Stimulated activated CD4-positive, alpha-beta T cell treated with anti-CD3 and anti-CD28 coated beads, Interleukin-4, amount 100 ng/mL, for 48 hours (primary cell): Measurements from ENCODE around the gene NT5E.
"Not testable (repeated sequence)": the region's sequence is repeated elsewhere in the genome, so short reads cannot be mapped to it uniquely, and the experiment has no call there.

Source experiments
- DNase-seq, 2 donors: peaks; one replicate each; pipeline ENCODE4 v3.0.0-alpha.2; 2020; ENCODE audit warnings: low read depth in 2 of 2

The NT5E gene

DNA sequence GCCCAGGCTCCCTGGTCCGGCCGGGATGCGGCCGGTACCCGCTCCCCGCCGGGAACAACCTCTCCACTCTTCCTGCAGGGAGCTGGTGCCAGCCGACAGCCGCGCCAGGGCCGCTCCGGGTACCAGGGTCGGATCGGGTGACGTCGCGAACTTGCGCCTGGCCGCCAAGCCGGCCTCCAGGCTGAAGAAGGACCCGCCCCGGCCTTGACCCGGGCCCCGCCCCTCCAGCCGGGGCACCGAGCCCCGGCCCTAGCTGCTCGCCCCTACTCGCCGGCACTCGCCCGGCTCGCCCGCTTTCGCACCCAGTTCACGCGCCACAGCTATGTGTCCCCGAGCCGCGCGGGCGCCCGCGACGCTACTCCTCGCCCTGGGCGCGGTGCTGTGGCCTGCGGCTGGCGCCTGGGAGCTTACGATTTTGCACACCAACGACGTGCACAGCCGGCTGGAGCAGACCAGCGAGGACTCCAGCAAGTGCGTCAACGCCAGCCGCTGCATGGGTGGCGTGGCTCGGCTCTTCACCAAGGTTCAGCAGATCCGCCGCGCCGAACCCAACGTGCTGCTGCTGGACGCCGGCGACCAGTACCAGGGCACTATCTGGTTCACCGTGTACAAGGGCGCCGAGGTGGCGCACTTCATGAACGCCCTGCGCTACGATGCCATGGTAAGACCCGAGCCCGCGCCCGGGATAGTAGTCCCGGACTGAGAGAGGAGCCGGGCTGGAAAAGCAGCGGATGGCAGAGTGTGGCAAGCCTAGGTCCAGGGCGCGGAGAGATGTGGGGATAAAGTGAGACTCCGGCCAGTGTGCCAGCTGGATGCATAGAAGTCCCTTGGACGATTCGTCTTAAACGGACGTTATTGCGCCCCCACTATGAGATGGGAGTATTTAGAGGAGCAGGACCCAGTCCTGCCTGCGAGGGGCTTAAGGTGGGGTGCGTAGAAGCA is at the start of gene NT5E:
Gene NT5E (plus strand): TSS at position 266 of the 942 bp plus-strand sequence. CDS start 57 bp downstream, at position 323.
- peak; percentile 27 to 28 for DNase-seq

DNA sequence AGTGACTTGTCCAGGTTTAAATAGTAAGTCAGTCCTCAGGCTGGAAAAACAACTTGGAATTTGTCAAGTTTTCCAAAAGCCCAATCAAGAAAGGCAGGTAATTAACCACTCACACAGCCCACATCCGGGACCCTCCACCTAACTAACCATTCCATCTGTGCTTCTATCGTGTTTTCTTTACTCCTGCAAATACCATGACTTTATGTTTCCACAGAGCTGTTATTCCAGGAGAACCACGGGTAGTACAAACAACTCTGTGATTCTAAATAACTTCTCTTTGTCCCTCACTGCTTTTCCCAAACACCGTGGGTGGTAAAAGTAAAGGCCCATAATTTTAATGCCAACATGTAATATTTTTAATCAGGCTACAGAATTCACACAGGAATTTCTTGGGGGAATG is 49.6 kb upstream of the NT5E start:
- DNase-seq, result no peak

DNA sequence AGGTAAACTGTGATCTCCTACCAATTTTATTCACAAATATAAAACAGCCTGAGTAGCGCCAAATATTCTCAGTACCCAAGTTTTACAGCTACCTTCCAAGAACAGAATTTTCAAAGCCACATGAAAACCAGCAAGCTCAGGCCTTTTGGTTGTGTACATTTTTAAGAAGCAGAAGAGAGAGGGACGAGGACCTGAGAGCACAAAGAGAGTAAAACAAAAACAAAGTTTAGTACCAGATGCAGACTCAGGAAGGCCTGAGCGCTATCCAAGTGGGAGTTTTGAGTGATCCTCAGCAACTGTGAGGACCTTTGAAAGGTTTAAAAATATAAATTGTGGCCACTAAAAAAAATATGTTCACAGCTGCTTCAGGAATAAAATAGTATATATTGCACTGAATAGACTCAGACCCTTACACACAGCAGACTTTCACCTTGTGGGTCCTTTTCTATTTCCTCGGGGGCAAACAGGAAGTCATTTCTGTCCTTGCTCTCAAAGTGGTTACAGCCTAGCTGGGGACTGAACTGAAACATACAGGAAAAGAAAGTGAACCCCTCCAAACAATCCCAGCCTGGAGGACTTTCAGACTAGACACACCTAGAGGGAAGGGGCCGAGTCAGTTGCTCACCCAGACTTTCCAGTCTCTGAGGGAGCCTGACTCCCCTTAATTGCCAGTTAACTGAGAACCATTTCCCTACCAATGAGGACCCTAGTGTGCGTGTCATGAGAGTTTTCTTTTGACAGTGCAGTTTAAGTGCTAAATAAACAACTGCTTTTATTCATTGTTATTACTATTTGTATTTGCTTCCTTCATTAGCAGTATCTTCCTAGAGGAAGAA is 48.5 kb upstream of the NT5E start:
- DNase-seq, result no peak

DNA sequence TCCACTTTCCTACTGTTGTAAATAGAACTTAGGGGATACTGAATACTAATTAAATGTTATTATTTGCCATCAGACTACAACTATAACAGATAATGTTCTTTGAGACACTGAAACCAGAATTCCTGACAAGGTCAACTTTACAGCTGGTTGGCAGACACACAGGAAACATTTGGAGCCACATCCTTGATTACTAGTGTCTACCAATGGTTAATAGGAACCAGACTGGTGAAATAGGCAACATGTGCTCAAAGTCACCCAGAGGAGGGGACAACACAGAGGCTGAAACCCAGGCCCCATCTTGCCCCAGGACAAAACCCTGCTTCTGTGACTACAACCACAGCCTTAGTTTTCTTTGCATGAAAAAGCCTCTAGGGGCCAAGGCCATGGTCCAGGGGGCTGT is 47.8 kb upstream of the NT5E start:
- DNase-seq, result no peak

DNA sequence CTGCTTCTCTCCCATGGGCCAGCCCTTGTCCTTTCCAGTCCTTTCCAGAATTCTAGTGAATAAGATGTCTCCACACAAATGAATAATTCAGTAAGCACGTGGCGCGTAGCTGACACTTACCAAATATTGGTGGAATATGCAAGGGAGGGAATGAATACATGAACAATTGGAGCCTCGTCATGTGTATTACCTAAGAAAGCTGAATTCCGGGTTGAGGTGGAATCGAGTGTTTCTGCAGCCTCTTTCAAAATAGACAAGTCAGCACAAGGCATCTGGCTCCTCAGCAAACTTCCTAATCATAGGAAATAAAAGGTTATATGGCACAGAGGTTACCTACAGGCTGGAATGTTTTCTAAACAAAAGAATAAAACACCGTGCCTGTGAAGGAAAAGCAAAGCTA is 47.0 kb upstream of the NT5E start:
- DNase-seq, result no peak

DNA sequence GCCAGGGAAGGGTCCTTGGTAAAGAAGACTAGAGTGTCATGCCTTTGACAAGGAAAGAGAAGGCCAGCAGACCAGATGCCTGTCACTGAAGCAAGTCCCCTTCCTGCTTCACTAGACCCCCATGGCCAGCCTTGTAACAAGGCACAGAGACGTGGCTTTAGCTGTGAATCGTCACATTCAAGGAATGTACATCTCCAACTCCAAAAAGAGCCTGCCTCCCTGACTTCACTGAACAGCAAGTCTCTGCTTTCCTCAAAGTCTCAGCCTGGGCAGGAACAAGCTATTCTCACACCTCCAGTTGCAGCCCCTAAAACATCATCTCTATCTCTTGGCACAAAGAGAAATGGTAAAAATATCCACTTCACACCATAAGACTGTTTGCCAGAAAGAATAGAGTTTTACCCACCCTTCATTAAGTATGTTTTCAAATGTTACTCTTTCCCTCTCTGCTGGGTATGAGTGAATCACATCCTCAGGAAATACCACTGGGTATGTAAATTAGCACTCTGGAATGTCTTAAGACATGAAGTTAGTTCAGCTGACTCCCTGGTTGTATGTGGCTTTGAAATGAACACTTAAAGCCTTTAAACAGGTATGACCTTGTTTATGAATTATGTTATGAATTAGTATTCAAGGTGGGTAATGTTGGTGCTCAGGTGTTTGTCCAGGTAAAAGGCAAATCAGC is 46.4 kb upstream of the NT5E start:
- no peak for DNase-seq

DNA sequence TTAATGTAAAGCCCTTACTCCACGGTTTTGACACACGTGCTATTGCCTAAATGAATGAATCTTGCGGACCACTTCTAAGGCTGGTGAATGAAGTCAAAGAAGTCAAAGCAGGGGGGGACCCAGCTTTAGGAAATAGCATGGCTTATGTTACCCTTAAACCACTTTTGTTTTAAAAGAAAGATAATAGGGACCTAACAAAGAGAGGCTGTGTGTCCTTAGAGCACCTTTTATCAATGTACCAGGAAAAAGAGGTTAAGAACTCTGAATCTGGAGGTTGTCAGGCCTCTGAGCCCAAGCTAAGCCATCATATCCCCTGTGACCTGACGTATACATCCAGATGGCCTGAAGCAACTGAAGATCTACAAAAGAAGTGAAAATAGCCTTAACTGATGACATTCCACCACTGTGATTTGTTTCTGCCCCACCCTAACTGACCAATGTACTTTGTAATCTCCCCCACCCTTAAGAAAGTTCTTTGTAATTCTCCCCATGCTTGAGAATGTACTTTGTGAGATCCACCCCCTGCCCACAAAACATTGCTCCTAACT is 45.8 kb upstream of the NT5E start:
- not testable (repeated sequence) for DNase-seq

DNA sequence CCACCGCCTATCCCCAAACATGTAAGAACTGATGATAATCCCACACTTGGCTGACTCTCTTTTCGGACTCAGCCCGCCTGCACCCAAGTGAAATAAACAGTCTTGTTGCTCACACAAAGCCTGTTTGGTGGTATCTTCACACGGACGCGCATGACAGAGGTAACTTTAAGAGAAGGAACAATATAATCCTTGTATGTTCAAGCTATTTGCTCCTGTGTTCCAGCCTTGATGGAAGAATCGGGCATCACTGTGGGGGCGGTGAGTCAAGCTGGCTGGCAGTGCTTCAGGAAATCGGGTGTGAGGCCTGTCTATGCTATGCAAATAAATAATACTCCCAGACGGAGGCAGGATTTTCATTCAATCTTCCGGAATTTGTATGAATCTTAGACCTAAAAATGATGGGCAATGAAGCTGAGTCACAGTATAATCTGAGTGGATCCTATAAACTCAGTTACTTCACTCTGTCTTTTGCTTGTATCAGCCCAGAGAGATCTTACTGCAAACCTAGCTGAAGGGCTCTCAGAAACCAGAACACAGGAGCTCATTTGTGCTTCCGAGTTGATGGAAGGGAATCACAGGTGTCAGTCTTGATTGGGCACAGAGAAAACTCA is 45.2 kb upstream of the NT5E start:
- no peak for DNase-seq

DNA sequence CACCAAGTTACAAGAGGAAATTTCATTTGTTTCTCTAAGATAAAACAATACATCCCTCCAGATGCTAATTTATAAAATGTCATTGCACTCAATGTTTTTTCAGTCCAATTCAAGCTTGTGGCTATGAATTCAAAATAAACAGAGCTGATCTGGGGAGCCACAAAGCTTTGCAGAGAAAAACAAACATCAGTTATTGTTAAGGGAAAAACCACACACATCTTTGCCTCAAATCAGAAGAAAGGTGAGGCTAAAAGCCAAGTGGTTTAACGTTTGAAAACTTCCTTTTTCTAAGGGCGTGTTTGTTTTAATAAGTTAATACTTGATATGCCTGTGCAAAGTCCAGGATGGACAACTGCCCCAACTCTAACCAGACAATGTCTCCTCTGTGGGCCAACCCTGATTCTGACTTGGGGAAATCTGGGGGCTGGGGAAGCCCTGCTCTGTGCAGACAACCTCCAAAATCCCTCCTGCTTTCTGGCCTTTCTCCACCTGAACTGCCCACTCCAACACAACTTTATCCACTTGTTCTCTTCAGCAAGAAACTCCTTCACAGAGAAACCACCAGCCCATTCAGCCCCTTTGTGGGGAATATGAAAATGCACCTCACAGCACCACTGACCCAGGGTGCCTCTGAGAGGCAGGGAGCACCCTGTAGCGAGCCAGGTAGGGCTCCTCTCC is 44.6 kb upstream of the NT5E start:
- DNase-seq, result no peak

DNA sequence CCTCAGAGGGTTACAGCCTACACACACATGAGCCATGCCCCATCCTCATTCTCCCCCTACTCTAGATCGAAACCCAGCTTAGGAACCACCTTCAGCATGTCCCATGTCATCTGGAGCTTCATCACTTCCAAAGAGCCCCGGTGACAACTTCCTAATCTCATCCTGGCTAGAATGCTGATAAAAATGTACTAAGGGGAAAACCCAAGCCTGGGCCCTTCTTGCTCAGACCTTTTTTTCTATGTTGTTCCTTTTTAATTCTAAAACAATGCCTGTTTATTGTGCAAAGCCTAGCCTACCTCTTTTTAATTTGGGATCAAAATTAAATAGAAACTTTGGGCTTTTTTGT is 44.1 kb upstream of the NT5E start:
- DNase-seq, result no peak

DNA sequence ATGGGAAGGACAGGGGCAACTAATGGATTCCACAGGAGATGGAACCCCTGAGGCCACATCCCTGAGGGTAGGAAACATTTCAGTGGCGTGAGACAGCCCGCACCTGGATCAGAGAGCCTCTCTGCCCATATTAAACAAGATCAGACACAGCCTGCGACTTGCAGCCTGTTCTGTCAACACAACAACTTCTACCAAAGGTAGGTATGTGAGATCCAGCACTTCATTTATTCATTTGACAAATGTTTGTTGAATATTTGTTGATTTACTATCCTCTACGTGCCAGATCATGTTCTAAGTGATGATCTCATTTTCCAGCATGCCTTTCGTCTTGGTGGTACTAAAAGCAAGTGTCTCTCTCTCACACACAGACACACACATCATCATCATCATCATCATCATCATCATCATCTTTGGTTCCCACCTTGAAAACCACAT is 43.2 kb upstream of the NT5E start:
- no peak for DNase-seq

DNA sequence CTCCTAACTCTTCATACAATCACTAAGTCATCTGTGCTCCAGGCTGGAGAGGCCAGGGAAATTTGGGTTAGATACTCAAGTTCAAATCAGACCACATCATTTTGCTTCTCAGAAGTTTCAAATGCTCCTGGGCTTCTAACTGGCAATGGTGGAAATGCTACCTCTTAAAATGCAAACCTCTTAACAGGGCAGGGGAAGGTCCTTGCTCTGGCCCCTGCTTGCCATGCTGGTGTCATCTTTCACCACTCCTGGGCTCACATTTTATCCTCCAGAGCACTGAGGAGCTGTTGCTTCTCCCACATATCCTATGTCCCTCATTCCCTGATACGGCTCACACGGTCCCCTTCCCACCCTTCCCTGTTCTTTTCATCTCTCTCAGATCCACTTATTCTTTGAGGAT is 41.8 kb upstream of the NT5E start:
- no peak for DNase-seq

DNA sequence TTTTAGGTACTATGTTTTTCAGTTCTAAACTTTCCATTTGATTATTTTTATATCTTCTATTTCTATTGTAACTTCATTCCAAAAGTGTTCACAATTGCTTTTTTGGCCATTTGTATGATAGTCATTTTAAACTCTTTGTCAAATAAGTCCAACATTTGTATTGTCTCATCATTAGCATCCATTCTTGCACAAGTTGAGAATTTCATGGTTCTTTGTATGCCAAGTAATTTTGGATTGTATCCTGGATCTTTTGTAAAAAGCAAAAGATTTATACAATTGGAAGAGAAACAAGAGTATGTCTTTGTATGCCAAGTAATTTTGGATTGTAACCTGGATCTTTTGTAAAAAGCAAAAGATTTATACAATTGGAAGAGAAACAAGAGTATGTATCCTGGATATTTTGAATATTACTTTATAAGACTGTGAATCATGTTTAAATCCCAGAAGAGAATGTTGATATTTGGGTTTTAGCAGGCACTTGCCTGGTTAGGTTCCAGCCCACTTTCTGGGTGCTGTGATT is 36.9 kb upstream of the NT5E start:
- no peak for DNase-seq

DNA sequence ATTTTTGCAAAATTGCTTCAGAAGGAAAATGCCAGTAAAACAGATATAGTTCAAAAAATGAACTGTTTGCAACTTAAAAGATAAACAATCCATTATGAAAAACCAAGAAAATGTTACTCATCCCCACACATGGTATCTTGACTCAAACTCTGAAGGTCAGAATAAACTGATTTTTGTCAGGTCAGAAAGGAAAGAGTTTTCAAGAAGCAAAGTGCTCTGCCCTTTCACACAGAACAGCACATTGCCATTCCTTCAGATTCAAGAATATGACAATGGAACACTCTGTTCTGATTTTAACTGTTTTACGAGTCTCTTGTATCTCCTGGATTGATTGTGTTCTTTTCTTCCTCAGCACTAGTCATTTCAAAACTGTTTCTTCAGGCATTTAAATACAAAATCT is 33.8 kb upstream of the NT5E start:
- DNase-seq, result no peak

DNA sequence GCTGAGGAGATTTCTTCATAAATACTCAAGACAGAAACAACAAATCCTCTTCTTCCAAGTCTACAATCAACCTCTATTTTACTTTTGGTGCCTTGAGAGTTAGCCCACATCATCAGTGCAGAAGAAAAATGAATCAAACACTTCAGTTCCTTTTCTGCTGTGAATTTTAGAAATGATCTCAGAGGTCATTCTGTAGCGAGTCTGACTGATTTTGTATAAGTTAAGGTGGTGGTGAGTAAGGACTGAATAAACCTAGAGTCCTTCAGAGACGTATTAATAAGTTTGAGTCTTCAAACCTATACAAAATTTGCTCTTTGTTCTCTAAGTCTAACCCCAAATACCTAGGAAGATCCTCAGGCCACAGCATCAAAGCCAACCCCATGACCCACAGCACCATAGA is 33.1 kb upstream of the NT5E start:
- no peak for DNase-seq

DNA sequence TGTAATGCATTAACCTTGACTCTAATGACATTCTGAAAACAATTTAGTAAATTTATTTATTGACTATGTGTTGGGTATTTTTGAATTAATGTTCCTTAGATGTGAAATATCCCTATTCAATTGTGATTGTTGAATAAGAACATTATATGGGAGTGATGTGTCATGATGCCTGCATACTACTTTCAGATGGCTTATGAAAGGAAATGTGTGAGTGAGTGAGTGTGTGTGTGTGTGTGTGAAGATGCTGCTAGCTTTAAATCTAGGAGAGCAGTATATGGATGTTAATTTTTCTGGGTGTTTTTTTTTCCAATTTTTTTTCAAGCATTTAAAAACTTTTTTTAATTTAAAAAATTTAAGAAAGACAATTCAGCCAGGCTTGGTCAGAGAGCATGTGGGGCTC is 32.5 kb upstream of the NT5E start:
- no peak for DNase-seq

DNA sequence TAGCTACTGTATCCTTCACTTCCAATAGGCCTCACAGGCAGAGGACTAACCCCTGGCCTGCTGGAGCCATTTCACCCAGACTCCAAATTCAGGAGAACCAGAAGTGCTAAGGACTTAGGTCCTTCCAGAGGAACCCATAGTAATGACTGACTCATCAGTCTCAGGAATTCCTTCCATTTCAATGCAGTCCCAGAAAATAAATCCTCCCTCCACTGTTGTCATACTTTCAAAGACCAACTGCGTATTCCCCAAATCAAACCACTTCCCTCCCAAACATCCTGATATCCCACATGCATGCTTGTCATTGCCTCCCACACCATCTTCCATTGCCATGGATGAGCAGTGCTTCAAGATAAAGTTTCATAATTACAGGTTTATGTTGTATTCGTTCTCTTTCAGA is 31.8 kb upstream of the NT5E start:
- no peak for DNase-seq

DNA sequence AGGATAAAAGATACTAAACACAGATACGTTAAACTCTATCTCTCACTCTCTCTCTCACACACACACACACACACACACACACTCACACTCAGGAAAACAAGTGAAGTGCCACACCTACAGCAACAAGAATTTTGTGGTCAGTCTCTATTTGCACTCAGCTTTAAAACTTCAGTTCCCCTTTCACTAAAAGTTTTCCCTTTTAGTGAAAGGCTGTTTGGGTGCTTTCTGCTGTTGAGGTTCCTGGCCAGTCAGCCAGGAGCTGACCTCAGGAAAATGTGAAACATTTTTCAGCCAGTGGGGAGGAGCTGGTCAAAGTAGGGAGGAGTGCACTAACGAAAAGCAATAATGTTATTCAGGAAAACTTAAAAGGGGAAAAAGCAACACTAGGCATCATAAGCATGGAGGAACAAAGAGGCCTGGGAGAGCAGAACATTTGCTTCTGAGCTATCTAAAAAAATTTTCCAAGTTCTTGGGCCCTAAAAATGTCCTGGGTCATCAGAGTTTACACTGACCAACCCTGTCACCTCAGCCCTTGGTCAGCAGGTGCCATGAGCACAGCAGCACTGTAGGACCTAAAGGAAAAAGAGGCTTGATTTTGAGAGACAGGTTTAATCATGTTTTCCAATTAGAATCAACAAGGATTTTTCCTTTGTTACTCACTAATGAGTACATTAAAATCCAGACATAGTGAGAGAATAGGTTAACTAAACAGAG is 30.7 kb upstream of the NT5E start:
- no peak for DNase-seq

DNA sequence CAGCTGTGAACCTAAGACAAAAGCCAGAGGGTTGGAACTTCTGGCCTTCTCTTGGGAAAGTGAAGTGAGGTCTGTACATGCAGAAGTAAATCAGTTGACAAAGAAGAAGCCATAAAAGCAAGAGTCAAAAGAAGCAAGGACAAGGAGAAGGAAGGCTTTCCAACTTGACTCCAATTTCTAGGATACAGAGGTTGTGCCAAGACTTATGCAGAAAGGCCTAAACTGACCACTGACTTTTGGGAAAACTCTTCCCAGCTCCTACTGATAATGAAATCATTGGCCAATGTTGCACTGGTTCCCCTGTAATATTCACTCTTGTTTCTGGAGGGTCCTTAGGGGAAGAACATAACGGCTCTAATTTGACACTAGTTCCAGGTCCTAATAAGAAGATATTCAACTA is 29.3 kb upstream of the NT5E start:
- DNase-seq, result no peak

DNA sequence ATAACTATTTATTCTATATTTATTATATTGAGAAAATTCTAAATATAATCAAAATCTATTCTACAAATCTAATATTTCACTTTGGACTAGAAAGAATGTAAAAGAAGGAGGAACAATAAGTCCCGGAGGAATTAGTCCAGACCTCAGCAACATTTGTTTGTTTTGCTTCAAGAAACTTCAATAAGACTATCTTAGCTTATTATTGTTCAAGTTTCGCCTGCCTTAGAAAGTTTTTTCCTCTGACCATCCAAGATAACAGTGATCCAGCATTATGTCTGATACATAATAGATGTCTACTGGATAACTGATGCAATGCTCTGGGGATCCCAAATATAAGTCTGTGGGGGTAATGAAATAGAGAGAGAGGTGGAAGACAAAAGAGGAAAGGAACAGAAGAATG is 28.7 kb upstream of the NT5E start:
- DNase-seq, result no peak
